ENCODE results near the gene TSPAN9.

DNA sequence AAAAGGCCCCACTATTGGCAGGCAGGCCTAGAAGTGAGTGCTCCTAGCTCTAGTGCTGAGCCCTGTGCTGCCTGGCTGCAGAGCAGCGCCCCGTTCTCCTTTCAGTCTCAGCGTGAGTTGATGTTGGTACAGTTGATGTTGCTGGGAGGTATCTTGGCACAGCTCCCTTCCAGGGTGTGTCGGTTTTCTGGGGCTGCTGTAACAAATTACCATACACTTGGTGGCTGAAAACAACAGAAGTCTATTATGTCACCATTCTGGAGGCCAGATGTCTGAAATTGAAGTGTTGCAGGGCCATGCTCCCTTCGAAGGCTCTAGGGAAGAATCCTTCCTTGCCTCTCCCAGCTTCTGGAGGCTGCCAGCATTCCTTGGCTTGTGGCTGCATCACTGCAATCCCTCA, 151.4 kb downstream of the TSPAN9 start:
- TF ChIP-seq, protein P1, sequence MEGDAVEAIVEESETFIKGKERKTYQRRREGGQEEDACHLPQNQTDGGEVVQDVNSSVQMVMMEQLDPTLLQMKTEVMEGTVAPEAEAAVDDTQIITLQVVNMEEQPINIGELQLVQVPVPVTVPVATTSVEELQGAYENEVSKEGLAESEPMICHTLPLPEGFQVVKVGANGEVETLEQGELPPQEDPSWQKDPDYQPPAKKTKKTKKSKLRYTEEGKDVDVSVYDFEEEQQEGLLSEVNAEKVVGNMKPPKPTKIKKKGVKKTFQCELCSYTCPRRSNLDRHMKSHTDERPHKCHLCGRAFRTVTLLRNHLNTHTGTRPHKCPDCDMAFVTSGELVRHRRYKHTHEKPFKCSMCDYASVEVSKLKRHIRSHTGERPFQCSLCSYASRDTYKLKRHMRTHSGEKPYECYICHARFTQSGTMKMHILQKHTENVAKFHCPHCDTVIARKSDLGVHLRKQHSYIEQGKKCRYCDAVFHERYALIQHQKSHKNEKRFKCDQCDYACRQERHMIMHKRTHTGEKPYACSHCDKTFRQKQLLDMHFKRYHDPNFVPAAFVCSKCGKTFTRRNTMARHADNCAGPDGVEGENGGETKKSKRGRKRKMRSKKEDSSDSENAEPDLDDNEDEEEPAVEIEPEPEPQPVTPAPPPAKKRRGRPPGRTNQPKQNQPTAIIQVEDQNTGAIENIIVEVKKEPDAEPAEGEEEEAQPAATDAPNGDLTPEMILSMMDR (IDR thresholded peaks at IDR 0.05; ENCODE audit: low read depth, low read length, missing input control) = no peak
- TF ChIP-seq TAF1 (conservative IDR thresholded peaks at IDR 0.05) = no peak
- TF ChIP-seq RAD21 (IDR thresholded peaks at IDR 0.05) = no peak
- TF ChIP-seq, protein P2, sequence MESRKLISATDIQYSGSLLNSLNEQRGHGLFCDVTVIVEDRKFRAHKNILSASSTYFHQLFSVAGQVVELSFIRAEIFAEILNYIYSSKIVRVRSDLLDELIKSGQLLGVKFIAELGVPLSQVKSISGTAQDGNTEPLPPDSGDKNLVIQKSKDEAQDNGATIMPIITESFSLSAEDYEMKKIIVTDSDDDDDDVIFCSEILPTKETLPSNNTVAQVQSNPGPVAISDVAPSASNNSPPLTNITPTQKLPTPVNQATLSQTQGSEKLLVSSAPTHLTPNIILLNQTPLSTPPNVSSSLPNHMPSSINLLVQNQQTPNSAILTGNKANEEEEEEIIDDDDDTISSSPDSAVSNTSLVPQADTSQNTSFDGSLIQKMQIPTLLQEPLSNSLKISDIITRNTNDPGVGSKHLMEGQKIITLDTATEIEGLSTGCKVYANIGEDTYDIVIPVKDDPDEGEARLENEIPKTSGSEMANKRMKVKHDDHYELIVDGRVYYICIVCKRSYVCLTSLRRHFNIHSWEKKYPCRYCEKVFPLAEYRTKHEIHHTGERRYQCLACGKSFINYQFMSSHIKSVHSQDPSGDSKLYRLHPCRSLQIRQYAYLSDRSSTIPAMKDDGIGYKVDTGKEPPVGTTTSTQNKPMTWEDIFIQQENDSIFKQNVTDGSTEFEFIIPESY (IDR thresholded peaks at IDR 0.05) = no peak
- TF ChIP-seq EGR1 (IDR thresholded peaks at IDR 0.05; ENCODE audit: low read depth in 2 of 2) = no peak
- TF ChIP-seq RXRA (IDR thresholded peaks at IDR 0.05) = no peak
- TF ChIP-seq FOXA1 (IDR thresholded peaks at IDR 0.05) = no peak
- TF ChIP-seq, protein P3, sequence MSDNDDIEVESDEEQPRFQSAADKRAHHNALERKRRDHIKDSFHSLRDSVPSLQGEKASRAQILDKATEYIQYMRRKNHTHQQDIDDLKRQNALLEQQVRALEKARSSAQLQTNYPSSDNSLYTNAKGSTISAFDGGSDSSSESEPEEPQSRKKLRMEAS (IDR thresholded peaks at IDR 0.05) = no peak
- TF ChIP-seq NR2F2 (IDR thresholded peaks at IDR 0.05) = no peak
- no peak for TF ChIP-seq JUND (IDR thresholded peaks at IDR 0.05)
- no peak for TF ChIP-seq SP1 (IDR thresholded peaks at IDR 0.05)

All from liver (tissue), 3 donors.